Measurements from ENCODE around the gene KLHL35.

Gene KLHL35

GRCh38 chr11:75432911-75433321, at the start of gene KLHL35:
Gene KLHL35, minus strand, starts transcription at chr11:75433203. Its CDS starts 2,574 bp downstream, at chr11:75430629.
- no peak for DNase-seq

GRCh38 chr11:75481922-75482606, 49.1 kb upstream of the KLHL35 start:
- DNase-seq, result no peak

DNA sequence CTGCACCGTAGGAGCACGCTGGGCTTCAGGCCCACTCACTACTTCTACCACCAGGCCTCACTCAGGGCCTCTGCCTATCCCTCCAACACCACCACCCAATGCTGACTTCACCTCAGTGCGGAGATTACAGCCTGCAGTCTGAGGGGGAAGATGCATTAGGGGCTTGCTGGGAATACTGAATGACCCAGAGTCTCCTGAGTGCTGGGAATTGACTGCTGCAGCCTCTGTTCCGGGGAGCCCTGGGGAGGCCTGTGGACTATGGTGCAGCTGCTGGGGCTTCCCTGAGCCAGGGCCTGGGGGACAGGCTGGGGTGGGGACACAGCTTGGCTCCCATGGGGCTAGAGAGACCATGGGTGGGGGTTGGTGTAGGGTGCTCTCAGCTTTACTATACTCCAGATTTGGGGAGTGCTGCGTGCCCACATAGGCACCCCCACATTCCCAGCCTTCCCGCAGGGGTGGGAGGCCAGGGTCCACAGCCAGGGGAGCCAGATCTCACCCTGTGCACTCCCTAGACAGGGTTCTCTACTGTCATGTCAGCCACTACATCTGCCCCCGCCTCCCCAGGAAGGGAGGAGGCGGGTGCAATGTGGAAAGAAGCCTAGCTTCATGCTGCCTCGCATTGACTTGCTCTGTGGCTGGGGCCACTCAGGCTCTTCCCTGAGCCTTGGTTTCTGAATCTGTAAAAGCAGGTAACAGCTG, 48.4 kb upstream of the KLHL35 start:
- no peak for DNase-seq

GRCh38 chr11:75480185-75481175, 47.5 kb upstream of the KLHL35 start:
- no peak for DNase-seq

GRCh38 chr11:75479597-75480145, 46.7 kb upstream of the KLHL35 start:
- no peak for DNase-seq

GRCh38 chr11:75478783-75479596, 46.0 kb upstream of the KLHL35 start:
- no peak for DNase-seq

GRCh38 chr11:75477614-75477935, 44.6 kb upstream of the KLHL35 start:
- DNase-seq, result no peak

- DNase-seq, result no peak
Observed at GRCh38 chr11:75476739-75477613, 44.0 kb upstream of the KLHL35 start.

DNA sequence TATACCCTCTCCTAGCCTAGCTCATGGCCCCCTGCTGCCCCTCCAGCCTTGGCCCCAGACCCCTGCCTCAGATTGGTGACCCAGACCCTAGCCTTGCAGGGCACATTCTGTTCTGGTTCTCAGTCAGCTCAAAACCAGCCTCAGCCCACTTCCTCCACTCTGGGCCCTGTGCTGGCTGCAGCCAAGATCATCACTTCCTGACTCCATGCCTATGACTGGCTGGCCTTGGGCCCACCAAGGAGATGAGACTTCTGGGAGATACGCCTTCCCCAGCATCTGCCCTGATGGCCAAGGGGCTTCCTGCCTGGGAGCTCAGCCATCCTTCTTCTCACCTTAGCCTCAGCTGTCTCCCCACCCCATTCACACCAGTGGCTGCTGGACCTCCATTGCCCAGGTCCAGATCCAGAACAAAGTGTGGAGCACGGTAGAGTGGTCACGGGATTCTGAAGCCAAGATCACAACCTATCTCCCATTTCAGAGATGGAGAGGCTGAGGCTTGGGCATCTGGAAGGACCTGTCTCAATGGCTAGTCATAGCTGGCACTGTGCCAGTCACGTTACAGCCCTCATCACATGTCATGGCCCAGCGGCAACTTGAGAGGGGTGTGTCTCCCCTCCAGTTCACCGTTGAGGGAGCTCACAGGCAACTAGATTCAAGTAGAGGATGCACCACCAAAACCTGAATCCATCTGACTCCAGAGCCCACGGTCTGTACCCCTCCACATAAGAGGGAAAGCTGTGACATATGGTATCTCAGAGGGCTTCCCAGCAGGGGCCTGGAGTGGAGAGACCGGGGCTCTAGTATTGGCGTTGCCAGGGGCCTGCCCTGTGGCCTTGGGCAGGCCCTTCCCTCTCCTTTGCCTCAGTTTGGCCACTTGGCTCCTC, 43.0 kb upstream of the KLHL35 start:
- DNase-seq, result peak; percentile 15

GRCh38 chr11:75474878-75475766, 42.1 kb upstream of the KLHL35 start:
- DNase-seq, result no peak

DNA sequence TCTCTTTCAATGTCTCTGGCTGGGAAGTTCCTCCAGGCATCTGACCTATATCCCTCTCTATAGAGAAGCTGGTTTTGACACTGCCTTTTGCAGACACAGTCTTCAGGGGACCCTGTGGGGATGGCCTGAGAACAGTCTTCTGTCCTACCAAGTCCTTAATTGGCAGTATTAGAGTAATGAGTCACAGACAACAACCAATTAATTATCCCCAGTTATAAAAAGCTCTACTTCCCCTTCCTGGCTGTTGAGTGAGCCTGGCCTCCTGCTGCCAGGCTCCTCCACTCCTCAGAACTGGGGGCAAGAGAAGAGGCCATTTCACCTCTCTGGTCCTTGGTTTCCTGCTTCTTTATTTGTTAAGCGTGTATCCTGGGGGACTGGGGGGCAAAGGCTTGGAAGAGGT, 41.2 kb upstream of the KLHL35 start:
- peak; percentile 42 for DNase-seq

GRCh38 chr11:75473684-75474083, 40.7 kb upstream of the KLHL35 start:
- no peak for DNase-seq

- no peak for DNase-seq
Observed at GRCh38 chr11:75472081-75472732, 39.2 kb upstream of the KLHL35 start.

DNA sequence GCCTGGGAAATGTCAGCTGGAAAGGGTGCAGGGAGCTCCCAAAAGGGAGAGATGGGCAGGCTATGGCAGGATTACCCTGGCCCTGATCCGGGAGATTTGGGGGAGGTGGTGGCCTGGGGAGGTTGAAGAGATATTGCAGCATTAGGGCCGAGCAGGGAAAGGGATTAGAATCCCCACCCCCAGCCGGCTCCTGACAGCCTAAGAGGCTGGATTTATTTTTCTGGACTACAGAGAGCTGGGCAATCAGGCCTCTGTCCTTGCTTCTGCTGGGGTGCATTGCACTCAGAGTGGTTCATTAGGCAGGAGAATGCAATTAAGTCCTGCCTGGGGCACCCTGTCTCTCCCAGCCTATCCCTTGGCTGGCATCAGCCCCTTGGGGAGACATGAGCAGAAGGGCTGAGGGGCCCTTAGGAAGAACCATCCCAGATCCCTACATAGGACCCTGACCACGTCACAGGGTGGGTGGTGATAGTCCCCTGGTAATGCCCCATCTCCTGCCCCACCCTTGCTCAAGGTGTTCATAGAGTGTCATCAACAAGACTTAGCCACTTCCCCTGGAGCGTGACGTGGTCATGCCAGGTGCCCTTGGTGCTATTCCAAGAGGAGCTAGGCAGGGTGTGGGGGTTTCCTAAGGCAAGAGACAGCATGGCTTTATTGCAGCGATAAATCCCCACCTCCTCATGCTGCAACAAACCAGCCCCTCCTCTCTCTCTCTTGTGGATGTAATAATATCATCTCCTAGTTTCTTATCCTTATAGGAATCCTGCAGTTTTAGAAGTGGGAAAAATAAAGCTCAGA, 38.4 kb upstream of the KLHL35 start:
- no peak for DNase-seq

DNA sequence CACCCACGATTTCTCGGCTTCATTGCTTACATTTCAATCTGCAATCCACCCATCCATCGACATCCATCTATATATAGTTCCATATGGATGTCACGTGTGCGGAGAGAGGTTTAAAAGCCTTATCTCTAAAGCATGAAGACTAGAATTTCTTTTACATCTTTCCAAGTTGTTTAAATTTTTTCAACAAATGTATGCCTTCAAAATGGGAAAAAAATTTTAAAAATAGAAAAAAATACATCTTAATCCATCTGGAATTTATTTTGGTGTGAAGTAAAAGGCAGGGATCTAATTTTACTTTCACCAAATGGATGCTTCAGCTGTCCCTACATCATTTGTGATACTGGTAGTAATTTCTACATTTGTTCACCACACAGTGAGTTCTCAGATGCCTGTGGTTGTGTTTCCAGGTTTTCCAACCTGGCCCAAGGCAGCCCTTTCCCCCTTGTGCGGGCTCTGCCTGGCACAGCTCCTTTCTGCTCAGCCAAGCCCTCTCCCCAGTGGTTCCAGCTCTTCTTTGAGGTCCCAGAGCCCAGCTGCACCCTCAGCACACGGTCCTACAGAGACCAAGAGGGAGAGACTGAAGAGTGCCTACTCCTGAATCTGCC, 37.6 kb upstream of the KLHL35 start:
- no peak for DNase-seq

GRCh38 chr11:75469785-75470405, 36.9 kb upstream of the KLHL35 start:
- no peak for DNase-seq
